ENCODE data around the gene CRAMP1. TPM values are rescaled to one million over a fixed set of nuclear protein-coding genes. Genes with fewer than 3 reads are reported as not detected.

Gene CRAMP1
- total RNA-seq, 1 experiment from 2014 or later = 29.7 TPM

- intact Hi-C loops (cut with micrococcal nuclease; ENCODE audit: unreplicated experiment) = no loop called here
- no peaks in the 10 kb centered on the region for H3K4me1 Mint-ChIP-seq (ENCODE audit: low read depth, unreplicated experiment)
- H3K27me3 Mint-ChIP-seq (ENCODE audit: unreplicated experiment) = no peaks in the 10 kb centered on the region
- no peak overlapping the region for H3K4me3 Mint-ChIP-seq (ENCODE audit: low read depth, unreplicated experiment)
- no TSS peak for BruUV-seq (replicated peaks)
- no peak for TF ChIP-seq CTCF (IDR thresholded peaks at IDR 0.05; ENCODE audit: unreplicated experiment)
- CTCF ChIA-PET = no interaction called here
- no peaks in the 10 kb centered on the region for H3K36me3 Mint-ChIP-seq (ENCODE audit: insufficient read depth, unreplicated experiment)
- no peak for DNase-seq
- no peak overlapping the region for H3K27ac Mint-ChIP-seq (ENCODE audit: unreplicated experiment)
- H3K9me3 Mint-ChIP-seq (ENCODE audit: low read depth, unreplicated experiment) = no peaks in the 10 kb centered on the region
Measured at GRCh38 chr16:1573301-1573700, 38.9 kb upstream of the CRAMP1 start.

GRCh38 chr16:1575578-1575977 is 36.6 kb upstream of the CRAMP1 start:
- Mint-ChIP-seq H3K27ac (ENCODE audit: unreplicated experiment) (no peak overlapping the region), H3K4me1 (ENCODE audit: low read depth, unreplicated experiment) (no peaks in the 10 kb centered on the region), H3K4me3 (ENCODE audit: low read depth, unreplicated experiment) (no peak overlapping the region), H3K9me3 (ENCODE audit: low read depth, unreplicated experiment) (no peaks in the 10 kb centered on the region), H3K27me3 (ENCODE audit: unreplicated experiment) (no peaks in the 10 kb centered on the region), H3K36me3 (ENCODE audit: insufficient read depth, unreplicated experiment) (no peaks in the 10 kb centered on the region)
- CTCF ChIA-PET = no interaction called here
- intact Hi-C loops (cut with micrococcal nuclease; ENCODE audit: unreplicated experiment) = no loop called here
- no peak for TF ChIP-seq CTCF (IDR thresholded peaks at IDR 0.05; ENCODE audit: unreplicated experiment)
- BruUV-seq (replicated peaks) = no TSS peak
- DNase-seq = no peak

- no TSS peak for BruUV-seq (replicated peaks)
- DNase-seq = no peak
- H3K36me3 Mint-ChIP-seq (ENCODE audit: insufficient read depth, unreplicated experiment) = peaks cover 9% of the 10 kb centered on the region
- intact Hi-C loops (cut with micrococcal nuclease; ENCODE audit: unreplicated experiment) = no loop called here
- no peaks in the 10 kb centered on the region for H3K9me3 Mint-ChIP-seq (ENCODE audit: low read depth, unreplicated experiment)
- H3K4me3 Mint-ChIP-seq (ENCODE audit: low read depth, unreplicated experiment) = no peak overlapping the region
- no peaks in the 10 kb centered on the region for H3K27me3 Mint-ChIP-seq (ENCODE audit: unreplicated experiment)
- H3K4me1 Mint-ChIP-seq (ENCODE audit: low read depth, unreplicated experiment) = no peaks in the 10 kb centered on the region
- CTCF ChIA-PET = interaction anchor here (0.6 kb wide), 1 partner anchor 15 kb away, joined by 4 read pairs; no protein-coding TSS in a partner anchor
- H3K27ac Mint-ChIP-seq (ENCODE audit: unreplicated experiment) = no peak overlapping the region
- TF ChIP-seq CTCF (IDR thresholded peaks at IDR 0.05; ENCODE audit: unreplicated experiment) = no peak
Measured at GRCh38 chr16:1579214-1579613, 32.9 kb upstream of the CRAMP1 start.

DNA sequence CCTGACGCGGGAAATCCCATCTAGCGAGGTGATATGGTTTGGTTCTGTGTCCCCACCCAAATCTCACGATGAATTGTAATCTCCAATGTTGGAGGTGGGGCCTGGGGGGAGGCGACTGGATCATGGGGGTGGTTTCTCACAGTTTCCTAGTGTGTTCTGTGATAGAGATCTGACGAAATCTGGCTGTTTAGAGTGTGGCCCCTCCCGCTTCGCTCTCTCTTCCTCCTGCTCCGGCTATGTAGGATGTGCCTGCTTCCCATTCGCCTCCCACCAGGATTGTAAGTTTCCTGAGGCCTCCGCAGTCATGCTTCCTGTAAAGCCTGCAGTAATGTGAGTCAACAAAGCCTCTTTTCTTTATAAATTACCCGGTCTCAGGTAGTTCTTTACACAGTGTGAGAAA is 31.9 kb upstream of the CRAMP1 start:
- no peak for DNase-seq
- Mint-ChIP-seq H3K27ac (ENCODE audit: unreplicated experiment) (no peak overlapping the region), H3K9me3 (ENCODE audit: low read depth, unreplicated experiment) (no peaks in the 10 kb centered on the region), H3K4me1 (ENCODE audit: low read depth, unreplicated experiment) (no peaks in the 10 kb centered on the region), H3K4me3 (ENCODE audit: low read depth, unreplicated experiment) (no peak overlapping the region), H3K36me3 (ENCODE audit: insufficient read depth, unreplicated experiment) (peaks cover 9% of the 10 kb centered on the region), H3K27me3 (ENCODE audit: unreplicated experiment) (no peaks in the 10 kb centered on the region)
- no peak for TF ChIP-seq CTCF (IDR thresholded peaks at IDR 0.05; ENCODE audit: unreplicated experiment)
- CTCF ChIA-PET = no interaction called here
- intact Hi-C loops (cut with micrococcal nuclease; ENCODE audit: unreplicated experiment) = no loop called here
- BruUV-seq (replicated peaks) = no TSS peak
